ENCODE data around the gene CSTPP1. TPM values are rescaled to one million over a fixed set of nuclear protein-coding genes. Genes with fewer than 3 reads are reported as not detected.
A peak's percentile ranks its signal among the peaks of the same experiment; 100 is the strongest.

The CSTPP1 gene
- total RNA-seq, 1 donor from 2014 or later = 66.1 TPM

GRCh38 chr11:47163193-47163592 lies 226.6 kb downstream of the CSTPP1 start:
- H3K27me3 Mint-ChIP-seq = no peaks in the 10 kb centered on the region
- H3K27ac Mint-ChIP-seq = no peak overlapping the region
- H3K9me3 Mint-ChIP-seq (ENCODE audit: low read depth) = no peaks in the 10 kb centered on the region
- DNase-seq (ENCODE audit: low spot score, unreplicated experiment) = no peak
- no peak for TF ChIP-seq CTCF (IDR thresholded peaks at IDR 0.05; ENCODE audit: unreplicated experiment)
- H3K4me1 Mint-ChIP-seq (ENCODE audit: low read depth) = peaks cover 5% of the 10 kb centered on the region
- H3K4me3 Mint-ChIP-seq (ENCODE audit: low read depth) = no peak overlapping the region
- peaks cover 3% of the 10 kb centered on the region for H3K36me3 Mint-ChIP-seq (ENCODE audit: insufficient read depth)

GRCh38 chr11:47163898-47164297 lies 227.3 kb downstream of the CSTPP1 start:
- H3K27me3 Mint-ChIP-seq = no peaks in the 10 kb centered on the region
- H3K27ac Mint-ChIP-seq = no peak overlapping the region
- H3K36me3 Mint-ChIP-seq (ENCODE audit: insufficient read depth) = peaks cover 2% of the 10 kb centered on the region
- H3K4me1 Mint-ChIP-seq (ENCODE audit: low read depth) = no peaks in the 10 kb centered on the region
- no peak for TF ChIP-seq CTCF (IDR thresholded peaks at IDR 0.05; ENCODE audit: unreplicated experiment)
- no peaks in the 10 kb centered on the region for H3K9me3 Mint-ChIP-seq (ENCODE audit: low read depth)
- DNase-seq (ENCODE audit: low spot score, unreplicated experiment) = no peak
- no peak overlapping the region for H3K4me3 Mint-ChIP-seq (ENCODE audit: low read depth)

GRCh38 chr11:47164321-47164720 lies 227.8 kb downstream of the CSTPP1 start:
- no peak overlapping the region for H3K27ac Mint-ChIP-seq
- H3K4me1 Mint-ChIP-seq (ENCODE audit: low read depth) = no peaks in the 10 kb centered on the region
- H3K4me3 Mint-ChIP-seq (ENCODE audit: low read depth) = no peak overlapping the region
- H3K36me3 Mint-ChIP-seq (ENCODE audit: insufficient read depth) = peaks cover 2% of the 10 kb centered on the region
- DNase-seq (ENCODE audit: low spot score, unreplicated experiment) = no peak
- TF ChIP-seq CTCF (IDR thresholded peaks at IDR 0.05; ENCODE audit: unreplicated experiment) = no peak
- H3K9me3 Mint-ChIP-seq (ENCODE audit: low read depth) = no peaks in the 10 kb centered on the region
- H3K27me3 Mint-ChIP-seq = no peaks in the 10 kb centered on the region

- Mint-ChIP-seq H3K4me3 (ENCODE audit: low read depth) (no peak overlapping the region), H3K9me3 (ENCODE audit: low read depth) (no peaks in the 10 kb centered on the region), H3K27me3 (no peaks in the 10 kb centered on the region), H3K36me3 (ENCODE audit: insufficient read depth) (peaks cover 2% of the 10 kb centered on the region), H3K4me1 (ENCODE audit: low read depth) (no peaks in the 10 kb centered on the region), H3K27ac (peak overlapping the region; percentile 78)
- TF ChIP-seq CTCF (IDR thresholded peaks at IDR 0.05; ENCODE audit: unreplicated experiment) = no peak
- no peak for DNase-seq (ENCODE audit: low spot score, unreplicated experiment)
These were observed 228.8 kb downstream of the CSTPP1 start for GRCh38 chr11:47165253-47165840.

- Mint-ChIP-seq H3K27me3 (no peaks in the 10 kb centered on the region), H3K4me1 (ENCODE audit: low read depth) (no peaks in the 10 kb centered on the region), H3K9me3 (ENCODE audit: low read depth) (no peaks in the 10 kb centered on the region), H3K27ac (no peak overlapping the region), H3K4me3 (ENCODE audit: low read depth) (no peak overlapping the region), H3K36me3 (ENCODE audit: insufficient read depth) (peaks cover 5% of the 10 kb centered on the region)
- no peak for TF ChIP-seq CTCF (IDR thresholded peaks at IDR 0.05; ENCODE audit: unreplicated experiment)
- no peak for DNase-seq (ENCODE audit: low spot score, unreplicated experiment)
These were observed 229.8 kb downstream of the CSTPP1 start for GRCh38 chr11:47166368-47166767.

Measured in progenitor cell of endocrine pancreas (in vitro differentiated cells).